ENCODE measurements around the gene AHCYL2.

The AHCYL2 gene

GRCh38 chr7:129458171-129458570, 233.3 kb downstream of the AHCYL2 start:
- Histone ChIP-seq H3K9me3 (ENCODE audit: insufficient read depth, low read depth, low read length) (no peaks in the 10 kb centered on the region), H3F3A (ENCODE audit: low read depth) (no peaks in the 10 kb centered on the region), H2AFZ (ENCODE audit: low read length) (no peak overlapping the region), H3K27me3 (ENCODE audit: insufficient read depth, low read length, poor library complexity, severe bottlenecking) (no peaks in the 10 kb centered on the region), H3K9me2 (replicated peaks; ENCODE audit: low read depth, low read length) (no peaks in the 10 kb centered on the region), H3K4me1 (ENCODE audit: insufficient read depth, low read length, poor library complexity, severe bottlenecking) (no peaks in the 10 kb centered on the region), H3K9ac (ENCODE audit: low read depth, low read length, poor library complexity, severe bottlenecking) (no peak overlapping the region), H3K4me2 (ENCODE audit: low read depth, low read length, poor library complexity, severe bottlenecking) (no peak overlapping the region), H3K4me3 (ENCODE audit: low read length, poor library complexity, severe bottlenecking) (no peak overlapping the region), H4K20me1 (ENCODE audit: insufficient read depth, low read length, poor library complexity, severe bottlenecking) (no peaks in the 10 kb centered on the region), H3K79me2 (ENCODE audit: insufficient read depth, low read length) (no peaks in the 10 kb centered on the region), H3K36me3 (ENCODE audit: insufficient read depth, low read length) (peaks cover 4% of the 10 kb centered on the region; the same call in 1 of the 2 replicates)
- no peak for TF ChIP-seq EZH2phosphoT487 (IDR thresholded peaks at IDR 0.05; ENCODE audit: borderline replicate concordance)
- no peak for TF ChIP-seq CTCF (conservative IDR thresholded peaks at IDR 0.05; ENCODE audit: low read length)

- H3K9ac ChIP-seq (ENCODE audit: low read depth, low read length, poor library complexity, severe bottlenecking) = no peak overlapping the region
- H3K9me3 ChIP-seq (ENCODE audit: insufficient read depth, low read depth, low read length) = no peaks in the 10 kb centered on the region
- H3K27me3 ChIP-seq (ENCODE audit: insufficient read depth, low read length, poor library complexity, severe bottlenecking) = no peaks in the 10 kb centered on the region
- no peaks in the 10 kb centered on the region for H4K20me1 ChIP-seq (ENCODE audit: insufficient read depth, low read length, poor library complexity, severe bottlenecking)
- no peak overlapping the region for H3K4me3 ChIP-seq (ENCODE audit: low read length, poor library complexity, severe bottlenecking)
- no peak overlapping the region for H2AFZ ChIP-seq (ENCODE audit: low read length)
- H3K36me3 ChIP-seq (ENCODE audit: insufficient read depth, low read length) = peaks cover 4% of the 10 kb centered on the region; the same call in 1 of the 2 replicates
- TF ChIP-seq EZH2phosphoT487 (IDR thresholded peaks at IDR 0.05; ENCODE audit: borderline replicate concordance) (no peak), CTCF (conservative IDR thresholded peaks at IDR 0.05; ENCODE audit: low read length) (no peak)
- H3K9me2 ChIP-seq (replicated peaks; ENCODE audit: low read depth, low read length) = no peaks in the 10 kb centered on the region
- H3F3A ChIP-seq (ENCODE audit: low read depth) = no peaks in the 10 kb centered on the region
- H3K4me1 ChIP-seq (ENCODE audit: insufficient read depth, low read length, poor library complexity, severe bottlenecking) = no peaks in the 10 kb centered on the region
- no peaks in the 10 kb centered on the region for H3K79me2 ChIP-seq (ENCODE audit: insufficient read depth, low read length)
- H3K4me2 ChIP-seq (ENCODE audit: low read depth, low read length, poor library complexity, severe bottlenecking) = no peak overlapping the region
These were observed 237.0 kb downstream of the AHCYL2 start for GRCh38 chr7:129461809-129462208.

- TF ChIP-seq EZH2phosphoT487 (IDR thresholded peaks at IDR 0.05; ENCODE audit: borderline replicate concordance) (no peak), CTCF (conservative IDR thresholded peaks at IDR 0.05; ENCODE audit: low read length) (no peak)
- H3K36me3 ChIP-seq (ENCODE audit: insufficient read depth, low read length) = peaks cover 4% of the 10 kb centered on the region; the same call in 1 of the 2 replicates
- H3K79me2 ChIP-seq (ENCODE audit: insufficient read depth, low read length) = no peaks in the 10 kb centered on the region
- H3K4me2 ChIP-seq (ENCODE audit: low read depth, low read length, poor library complexity, severe bottlenecking) = no peak overlapping the region
- no peak overlapping the region for H2AFZ ChIP-seq (ENCODE audit: low read length)
- no peaks in the 10 kb centered on the region for H3K9me3 ChIP-seq (ENCODE audit: insufficient read depth, low read depth, low read length)
- H3K4me1 ChIP-seq (ENCODE audit: insufficient read depth, low read length, poor library complexity, severe bottlenecking) = no peaks in the 10 kb centered on the region
- H4K20me1 ChIP-seq (ENCODE audit: insufficient read depth, low read length, poor library complexity, severe bottlenecking) = no peaks in the 10 kb centered on the region
- no peaks in the 10 kb centered on the region for H3F3A ChIP-seq (ENCODE audit: low read depth)
- no peak overlapping the region for H3K4me3 ChIP-seq (ENCODE audit: low read length, poor library complexity, severe bottlenecking)
- no peaks in the 10 kb centered on the region for H3K9me2 ChIP-seq (replicated peaks; ENCODE audit: low read depth, low read length)
- no peak overlapping the region for H3K9ac ChIP-seq (ENCODE audit: low read depth, low read length, poor library complexity, severe bottlenecking)
- H3K27me3 ChIP-seq (ENCODE audit: insufficient read depth, low read length, poor library complexity, severe bottlenecking) = no peaks in the 10 kb centered on the region
These were observed 237.6 kb downstream of the AHCYL2 start for GRCh38 chr7:129462420-129462819.

All from Loucy (cell line).